Fibroblast of lung (primary cell): Measurements from ENCODE around the gene ARHGEF10L. TPM values are rescaled to one million over a fixed set of nuclear protein-coding genes. Genes with fewer than 3 reads are reported as not detected.

Experiments
- DNase-seq, 2 donors: peaks; one replicate each; pipeline versions ENCODE4 v3.0.0 to v3.0.0-alpha.2; 2010; ENCODE audit warnings: low read depth in 2 of 2
- H2AFZ ChIP-seq: 2 replicates; pipeline ENCODE4 v1.5.1; 2012; ENCODE audit warnings: low read length, control low read depth, inconsistent platforms
- H3K27ac ChIP-seq: 2 replicates; pipeline ENCODE4 v1.5.1; 2011; ENCODE audit warnings: low read length, control low read depth; ENCODE audit not compliant: insufficient read depth
- H3K27me3 ChIP-seq: 2 replicates; pipeline ENCODE4 v1.5.1; 2011; ENCODE audit warnings: mild to moderate bottlenecking, low read length; ENCODE audit not compliant: control insufficient read depth, insufficient read depth
- H3K36me3 ChIP-seq: 2 replicates; pipeline ENCODE4 v1.5.1; 2011; ENCODE audit warnings: low read length; ENCODE audit not compliant: control insufficient read depth, insufficient read depth
- H3K4me1 ChIP-seq: 2 replicates; pipeline ENCODE4 v1.5.1; 2011; ENCODE audit warnings: low read length; ENCODE audit not compliant: control insufficient read depth, insufficient read depth; ENCODE audit errors: extremely low read depth
- H3K4me2 ChIP-seq: 2 replicates; pipeline ENCODE4 v1.5.1; 2011; ENCODE audit warnings: low read length, control low read depth; ENCODE audit not compliant: insufficient read depth; ENCODE audit errors: extremely low read depth
- H3K4me3 ChIP-seq, 4 experiments: fragments of 200-600 bp in 1 of 4; sonication (generic) in 1 of 4; replicated peaks in 1 of 4; 2 replicates each; pipeline ENCODE4 v1.5.1; 2011 to 2016; ENCODE audit warnings: low read length in 4 of 4, low read depth in 3 of 4, mild to moderate bottlenecking in 3 of 4, control low read depth in 2 of 4, inconsistent platforms in 1 of 4, mixed read lengths in 1 of 4; ENCODE audit not compliant: insufficient read depth in 1 of 4; ENCODE audit errors: control extremely low read depth in 1 of 4
- H3K79me2 ChIP-seq: 2 replicates; pipeline ENCODE4 v1.5.1; 2012; ENCODE audit warnings: mild to moderate bottlenecking, low read length, inconsistent platforms; ENCODE audit not compliant: control insufficient read depth, insufficient read depth
- H3K9ac ChIP-seq: 2 replicates; pipeline ENCODE4 v1.5.1; 2011; ENCODE audit warnings: mild to moderate bottlenecking, low read length, control low read depth; ENCODE audit not compliant: insufficient read depth
- H3K9me3 ChIP-seq: 2 replicates; pipeline ENCODE4 v1.5.1; 2012; ENCODE audit warnings: low read depth, low read length; ENCODE audit not compliant: control insufficient read depth, insufficient read depth
- H4K20me1 ChIP-seq: 2 replicates; pipeline ENCODE4 v1.5.1; 2011; ENCODE audit warnings: low read length; ENCODE audit not compliant: control insufficient read depth, insufficient read depth; ENCODE audit errors: extremely low read depth
- EZH2 ChIP-seq: IDR thresholded peaks from 2 replicates; pipeline ENCODE4 v1.5.1; 2012; ENCODE audit warnings: low read length, control low read depth, mild to moderate bottlenecking; ENCODE audit errors: missing control alignments
- polyA plus RNA-seq, 2 donors: library from polyadenylated mRNA; depleted of rRNA in 1 of 2; stranded (reverse) in 1 of 2; unstranded in 1 of 2; fragments of >200 nt; gene quantifications; 2 replicates each; pipeline ENCODE4 v1.2.1, GENCODE V29; 2011 to 2012; ENCODE audit warnings: missing spikeins in 1 of 2
- total RNA-seq: library from RNA; depleted of rRNA; stranded (reverse); fragments of >200 nt; gene quantifications from 2 replicates; pipeline ENCODE4 v1.2.1, GENCODE V29; 2014
- TF ChIP-seq, protein P1 (sequence below), 2 donors: IDR thresholded peaks in 1 of 2; conservative IDR thresholded peaks in 1 of 2; 1 replicate in 1 of 2; 2 replicates in 1 of 2; pipeline ENCODE4 v1.5.1; 2011 to 2012; ENCODE audit warnings: low read length in 2 of 2, control low read depth in 1 of 2, inconsistent platforms in 1 of 2, low read depth in 1 of 2, mild to moderate bottlenecking in 1 of 2

Gene ARHGEF10L
- total and polyA plus RNA-seq, 2 donors (not counting 1 experiment from before 2014, with no cell fraction given) = 11.2 to 24.3 TPM

DNA sequence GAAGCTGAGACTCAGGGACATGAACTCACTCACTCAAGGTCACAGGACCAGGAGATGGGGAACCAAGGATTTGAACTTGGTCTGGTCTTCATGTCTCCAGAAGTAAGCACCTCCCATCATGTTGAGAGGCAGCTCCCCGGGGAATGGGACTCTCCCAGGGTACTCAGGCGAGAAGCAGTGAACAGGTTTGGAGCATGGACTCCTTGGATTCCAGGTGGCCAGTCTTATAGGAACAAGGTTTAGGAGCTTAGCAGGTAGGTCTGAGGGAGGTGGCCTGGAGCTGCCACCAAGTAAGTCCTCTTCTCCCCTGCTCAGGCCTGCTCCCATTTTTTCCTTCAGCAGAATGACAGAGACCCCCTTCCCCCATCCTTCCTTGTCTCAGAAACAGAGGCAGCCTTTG, 14.9 kb upstream of the ARHGEF10L start:
- Histone ChIP-seq H2AFZ (no peak overlapping the region), H3K9ac (no peak overlapping the region), H3K4me2 (no peak overlapping the region), H3K9me3 (no peaks in the 10 kb centered on the region), H3K4me1 (no peaks in the 10 kb centered on the region), H3K27ac (no peak overlapping the region), H3K4me3 (no peak overlapping the region), H3K79me2 (no peaks in the 10 kb centered on the region), H3K27me3 (peaks cover 2% of the 10 kb centered on the region), H3K36me3 (no peaks in the 10 kb centered on the region), H4K20me1 (no peaks in the 10 kb centered on the region)
- no peak for TF ChIP-seq EZH2
- TF ChIP-seq, protein P1, sequence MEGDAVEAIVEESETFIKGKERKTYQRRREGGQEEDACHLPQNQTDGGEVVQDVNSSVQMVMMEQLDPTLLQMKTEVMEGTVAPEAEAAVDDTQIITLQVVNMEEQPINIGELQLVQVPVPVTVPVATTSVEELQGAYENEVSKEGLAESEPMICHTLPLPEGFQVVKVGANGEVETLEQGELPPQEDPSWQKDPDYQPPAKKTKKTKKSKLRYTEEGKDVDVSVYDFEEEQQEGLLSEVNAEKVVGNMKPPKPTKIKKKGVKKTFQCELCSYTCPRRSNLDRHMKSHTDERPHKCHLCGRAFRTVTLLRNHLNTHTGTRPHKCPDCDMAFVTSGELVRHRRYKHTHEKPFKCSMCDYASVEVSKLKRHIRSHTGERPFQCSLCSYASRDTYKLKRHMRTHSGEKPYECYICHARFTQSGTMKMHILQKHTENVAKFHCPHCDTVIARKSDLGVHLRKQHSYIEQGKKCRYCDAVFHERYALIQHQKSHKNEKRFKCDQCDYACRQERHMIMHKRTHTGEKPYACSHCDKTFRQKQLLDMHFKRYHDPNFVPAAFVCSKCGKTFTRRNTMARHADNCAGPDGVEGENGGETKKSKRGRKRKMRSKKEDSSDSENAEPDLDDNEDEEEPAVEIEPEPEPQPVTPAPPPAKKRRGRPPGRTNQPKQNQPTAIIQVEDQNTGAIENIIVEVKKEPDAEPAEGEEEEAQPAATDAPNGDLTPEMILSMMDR (conservative IDR thresholded peaks at IDR 0.05 in 1 of 2, IDR thresholded peaks at IDR 0.05 in 1 of 2; ENCODE audit: low read depth in 1 of 2, low read length in 2 of 2) = no peak
- DNase-seq = no peak

DNA sequence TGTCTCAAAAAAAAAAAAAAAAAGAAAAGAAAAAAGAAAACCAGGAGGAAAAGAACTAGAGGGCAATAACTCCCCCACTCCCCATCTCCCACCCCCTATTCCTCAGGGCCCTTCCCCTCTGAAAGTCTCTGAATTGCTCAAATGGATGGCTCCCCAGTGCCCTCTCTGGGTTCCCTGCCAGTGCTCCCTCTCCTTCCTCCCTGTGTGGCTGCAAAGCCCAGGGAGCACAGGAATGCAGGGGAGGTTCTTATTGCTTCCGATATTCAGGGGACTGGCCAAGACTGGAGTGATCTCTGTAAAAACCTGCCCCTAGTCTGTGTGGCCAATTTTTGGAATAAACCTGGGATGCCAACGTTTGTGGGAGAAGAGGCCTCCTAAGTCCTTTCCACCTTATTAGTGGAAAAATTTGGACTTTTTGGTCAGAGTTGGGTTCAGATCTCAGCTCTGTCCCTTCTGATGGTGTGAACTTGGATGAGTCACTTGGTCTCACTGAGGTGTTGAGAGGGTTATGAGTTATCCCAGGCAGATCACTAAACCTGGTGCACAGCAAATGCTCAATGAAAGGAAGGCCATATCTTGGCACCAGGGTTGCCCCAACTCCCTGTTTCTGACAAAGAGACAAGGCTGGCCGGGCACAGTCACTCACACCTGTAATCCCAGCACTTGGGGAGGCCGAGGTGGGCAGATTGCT, 13.4 kb upstream of the ARHGEF10L start:
- H3K9me3 ChIP-seq = no peaks in the 10 kb centered on the region
- H3K9ac ChIP-seq = no peak overlapping the region
- no peaks in the 10 kb centered on the region for H3K4me1 ChIP-seq
- H4K20me1 ChIP-seq = no peaks in the 10 kb centered on the region
- H3K27ac ChIP-seq = no peak overlapping the region
- H3K36me3 ChIP-seq = no peaks in the 10 kb centered on the region
- H3K79me2 ChIP-seq = no peaks in the 10 kb centered on the region
- peaks cover 2% of the 10 kb centered on the region for H3K27me3 ChIP-seq
- no peak overlapping the region for H3K4me3 ChIP-seq
- no peak overlapping the region for H3K4me2 ChIP-seq
- TF ChIP-seq, protein P1 (conservative IDR thresholded peaks at IDR 0.05 in 1 of 2, IDR thresholded peaks at IDR 0.05 in 1 of 2; ENCODE audit: low read depth in 1 of 2, low read length in 2 of 2) = no peak
- TF ChIP-seq EZH2 = no peak
- H2AFZ ChIP-seq = no peak overlapping the region
- no peak for DNase-seq

DNA sequence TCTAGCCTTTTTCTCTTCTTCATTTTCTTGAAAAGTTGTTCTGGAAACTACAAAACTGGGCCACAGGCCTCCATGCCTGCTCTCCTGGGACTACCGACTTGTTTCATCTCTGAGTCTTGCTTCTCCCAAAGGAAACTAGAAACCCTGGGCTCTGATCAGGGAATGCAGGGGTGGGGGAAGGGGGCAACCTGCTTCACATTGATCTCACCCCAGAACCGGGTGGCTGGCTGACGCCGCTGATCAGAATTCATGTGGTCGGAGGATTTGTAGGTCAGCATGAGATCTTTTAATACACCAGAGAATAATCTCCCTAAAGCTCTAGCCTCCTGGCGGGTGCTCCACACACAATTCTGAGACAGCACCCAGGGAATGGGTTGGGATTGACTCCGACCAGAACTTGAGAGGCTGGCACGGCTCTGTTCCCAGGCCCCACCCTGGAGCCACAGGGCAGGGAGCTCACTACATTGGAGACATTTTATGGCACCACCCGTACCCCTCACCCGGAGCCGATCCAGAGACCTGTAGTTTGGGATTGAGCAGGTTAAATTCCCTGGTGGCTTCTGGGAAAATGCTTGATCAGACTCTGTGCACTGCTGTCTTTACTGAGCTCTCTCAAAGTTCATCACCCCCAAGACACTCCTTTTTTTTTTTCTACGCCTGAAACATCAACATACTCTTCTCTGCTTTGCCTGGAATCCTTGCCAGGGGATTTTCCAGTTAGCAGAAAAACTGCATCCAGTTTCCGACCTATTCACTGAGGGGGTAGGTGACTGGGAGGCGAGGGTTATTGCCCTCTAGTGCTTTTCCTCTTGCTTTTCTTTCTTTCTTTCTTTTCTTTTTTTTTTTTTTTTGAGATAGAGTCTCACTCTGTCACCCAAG, 12.2 kb upstream of the ARHGEF10L start:
- DNase-seq = peak in 1 of 2 donors; percentile 46
- no peak overlapping the region for H3K4me2 ChIP-seq
- TF ChIP-seq EZH2 = no peak
- TF ChIP-seq, protein P1 (conservative IDR thresholded peaks at IDR 0.05 in 1 of 2, IDR thresholded peaks at IDR 0.05 in 1 of 2; ENCODE audit: low read depth in 1 of 2, low read length in 2 of 2) = no peak

More for the DNA sequence above, 12.2 kb upstream of the ARHGEF10L start:
- no peaks in the 10 kb centered on the region for H3K79me2 ChIP-seq
- H3K4me3 ChIP-seq = no peak overlapping the region
- no peaks in the 10 kb centered on the region for H4K20me1 ChIP-seq
- H3K9ac ChIP-seq = no peak overlapping the region
- H3K4me1 ChIP-seq = no peaks in the 10 kb centered on the region
- no peaks in the 10 kb centered on the region for H3K27me3 ChIP-seq
- no peak overlapping the region for H3K27ac ChIP-seq
- H3K36me3 ChIP-seq = no peaks in the 10 kb centered on the region
- no peaks in the 10 kb centered on the region for H3K9me3 ChIP-seq
- H2AFZ ChIP-seq = no peak overlapping the region
